ENCODE measurements around the gene NECTIN3.
A peak's percentile ranks its signal among the peaks of the same experiment; 100 is the strongest.

NECTIN3 gene

GRCh38 chr3:111071257-111072030 lies at the start of gene NECTIN3:
Gene NECTIN3 (plus strand): TSS chr3:111071816. CDS start chr3:111072018, 202 bp downstream.
- no peak for TF ChIP-seq CTCF (IDR thresholded peaks at IDR 0.05; ENCODE audit: control insufficient read depth, insufficient read depth, low read depth, low read length, missing control alignments)
- peak; percentile 98 for DNase-seq (ENCODE audit: low read depth)

GRCh38 chr3:111027868-111028267 lies 43.7 kb upstream of the NECTIN3 start:
- DNase-seq (ENCODE audit: low read depth) = no peak
- TF ChIP-seq CTCF (IDR thresholded peaks at IDR 0.05; ENCODE audit: control insufficient read depth, insufficient read depth, low read depth, low read length, missing control alignments) = no peak
- H3K4me3 ChIP-seq (ENCODE audit: control insufficient read depth, low read depth, low read length) = no peak overlapping the region

More at GRCh38 chr3:111071257-111072030, at the start of gene NECTIN3:
- H3K4me3 ChIP-seq (ENCODE audit: control insufficient read depth, low read depth, low read length) = peak within 1 kb of the TSS; percentile 89

- TF ChIP-seq CTCF (IDR thresholded peaks at IDR 0.05; ENCODE audit: control insufficient read depth, insufficient read depth, low read depth, low read length, missing control alignments) = no peak
Measured at GRCh38 chr3:111031538-111031937, 40.1 kb upstream of the NECTIN3 start.

GRCh38 chr3:111032677-111033076 lies 38.9 kb upstream of the NECTIN3 start:
- no peak for TF ChIP-seq CTCF (IDR thresholded peaks at IDR 0.05; ENCODE audit: control insufficient read depth, insufficient read depth, low read depth, low read length, missing control alignments)
- no peak overlapping the region for H3K4me3 ChIP-seq (ENCODE audit: control insufficient read depth, low read depth, low read length)
- DNase-seq (ENCODE audit: low read depth) = no peak

More at GRCh38 chr3:111031538-111031937, 40.1 kb upstream of the NECTIN3 start:
- H3K4me3 ChIP-seq (ENCODE audit: control insufficient read depth, low read depth, low read length) = no peak overlapping the region
- DNase-seq (ENCODE audit: low read depth) = no peak

GRCh38 chr3:111033470-111034050 lies 38.1 kb upstream of the NECTIN3 start:
- no peak for TF ChIP-seq CTCF (IDR thresholded peaks at IDR 0.05; ENCODE audit: control insufficient read depth, insufficient read depth, low read depth, low read length, missing control alignments)
- no peak overlapping the region for H3K4me3 ChIP-seq (ENCODE audit: control insufficient read depth, low read depth, low read length)
- DNase-seq (ENCODE audit: low read depth) = no peak

- H3K4me3 ChIP-seq (ENCODE audit: control insufficient read depth, low read depth, low read length) = no peak overlapping the region
- TF ChIP-seq CTCF (IDR thresholded peaks at IDR 0.05; ENCODE audit: control insufficient read depth, insufficient read depth, low read depth, low read length, missing control alignments) = no peak
- no peak for DNase-seq (ENCODE audit: low read depth)
Measured at GRCh38 chr3:111035316-111035715, 36.3 kb upstream of the NECTIN3 start.

All from AG09309 (cell line).